Sigmoid colon (tissue), 4 donors: ENCODE measurements around the gene ZNF484.

Experiments used
- CTCF ChIP-seq, 4 experiments: fragments of 450-650 bp in 3 of 4; fragments of 200-600 bp in 1 of 4; IDR thresholded peaks; one replicate each; pipeline ENCODE4 v1.5.1; 2016 to 2019; ENCODE audit warnings: antibody characterized with exemption in 4 of 4, mild to moderate bottlenecking in 3 of 4, moderate library complexity in 2 of 4
- EP300 ChIP-seq, 4 donors: sonication (generic); formaldehyde crosslinking; IDR thresholded peaks; one replicate each; pipeline ENCODE4 v1.6.1; 2017; ENCODE audit warnings: antibody characterized with exemption in 4 of 4
- POLR2A ChIP-seq, 2 donors: fragments of 450-650 bp; IDR thresholded peaks; one replicate each; pipeline ENCODE4 v1.6.1; 2016; ENCODE audit warnings: antibody characterized with exemption in 2 of 2, mild to moderate bottlenecking in 2 of 2, moderate library complexity in 2 of 2
- POLR2AphosphoS5 ChIP-seq, 4 donors: sonication (generic); formaldehyde crosslinking; IDR thresholded peaks; one replicate each; pipeline ENCODE4 v1.6.1; 2017; ENCODE audit warnings: antibody characterized with exemption in 4 of 4

GRCh38 chr9:92875373-92875772, 2.5 kb downstream of the ZNF484 start:
- TF ChIP-seq CTCF (IDR thresholded peaks at IDR 0.05) (no peak), POLR2AphosphoS5 (IDR thresholded peaks at IDR 0.05) (no peak), POLR2A (IDR thresholded peaks at IDR 0.05) (no peak), EP300 (IDR thresholded peaks at IDR 0.05) (no peak)
